Esophagus squamous epithelium (tissue), 4 donors: ENCODE results near the gene SLC39A3.

ENCODE experiments used
- CTCF ChIP-seq, 6 experiments: fragments of 450-650 bp in 4 of 6; fragments of 200-600 bp in 2 of 6; sonication (generic) in 2 of 6; IDR thresholded peaks; one replicate each; pipeline ENCODE4 v1.5.1; 2016 to 2019; ENCODE audit warnings: antibody characterized with exemption in 6 of 6, mild to moderate bottlenecking in 4 of 6, moderate library complexity in 4 of 6
- POLR2A ChIP-seq, 4 donors: fragments of 450-650 bp; IDR thresholded peaks; one replicate each; pipeline ENCODE4 v1.6.1; 2017; ENCODE audit warnings: antibody characterized with exemption in 4 of 4, mild to moderate bottlenecking in 4 of 4, moderate library complexity in 3 of 4

- TF ChIP-seq CTCF (IDR thresholded peaks at IDR 0.05) (no peak), POLR2A (IDR thresholded peaks at IDR 0.05) (no peak)
These were observed 39.4 kb upstream of the SLC39A3 start for GRCh38 chr19:2779121-2779740.
